Glutamatergic neuron (in vitro differentiated cells): ENCODE results near the gene APBA2. TPM values are rescaled to one million over a fixed set of nuclear protein-coding genes. Genes with fewer than 3 reads are reported as not detected.

Experiments used
- DNase-seq: peaks from one replicate; pipeline ENCODE4 v3.0.0; 2022
- H3K27ac Mint-ChIP-seq: one replicate; pipeline ENCODE4 v1.8.0; 2020; ENCODE audit warnings: mild to moderate bottlenecking, mixed read lengths, inconsistent platforms; ENCODE audit not compliant: unreplicated experiment
- H3K27me3 Mint-ChIP-seq: one replicate; pipeline ENCODE4 v1.8.0; 2020; ENCODE audit warnings: mild to moderate bottlenecking, moderate library complexity, mixed read lengths, inconsistent platforms; ENCODE audit not compliant: unreplicated experiment
- H3K36me3 Mint-ChIP-seq: one replicate; pipeline ENCODE4 v1.8.0; 2020; ENCODE audit warnings: mild to moderate bottlenecking, mixed read lengths, inconsistent platforms; ENCODE audit not compliant: unreplicated experiment
- H3K4me1 Mint-ChIP-seq: one replicate; pipeline ENCODE4 v1.8.0; 2020; ENCODE audit warnings: mild to moderate bottlenecking, low read depth, mixed read lengths, inconsistent platforms; ENCODE audit not compliant: unreplicated experiment
- H3K4me3 Mint-ChIP-seq: one replicate; pipeline ENCODE4 v1.8.0; 2020; ENCODE audit warnings: mild to moderate bottlenecking, mixed read lengths, inconsistent platforms; ENCODE audit not compliant: unreplicated experiment
- H3K9me3 Mint-ChIP-seq: one replicate; pipeline ENCODE4 v1.8.0; 2020; ENCODE audit warnings: mild to moderate bottlenecking, moderate library complexity, mixed read lengths, inconsistent platforms; ENCODE audit not compliant: unreplicated experiment
- CTCF ChIP-seq: fragments of 200-600 bp; sonication (generic); IDR thresholded peaks from one replicate; pipeline ENCODE4 v1.5.0; 2021; ENCODE audit not compliant: partially characterized antibody, unreplicated experiment
- total RNA-seq: library from RNA; stranded (reverse); fragmentation: NEBNext Ultra II Directional; extraction: Animal tissue kit (Norgen Biotek cat#: 25700); gene quantifications from one replicate; pipeline ENCODE4 v1.2.1, GENCODE V29; 2021; ENCODE audit not compliant: unreplicated experiment

The APBA2 gene
- total RNA-seq, 1 donor from 2014 or later: 166 TPM

- no peak for TF ChIP-seq CTCF
- Mint-ChIP-seq H3K36me3 (peaks cover 17% of the 10 kb centered on the region), H3K27ac (peak overlapping the region; percentile 16), H3K4me3 (peak overlapping the region; percentile 57), H3K4me1 (peaks cover 70% of the 10 kb centered on the region), H3K9me3 (peaks cover 20% of the 10 kb centered on the region), H3K27me3 (peaks cover 13% of the 10 kb centered on the region)
- no peak for DNase-seq
Observed at GRCh38 chr15:28994142-28994830, 108.5 kb downstream of the APBA2 start.

- DNase-seq: no peak
- peaks cover 17% of the 10 kb centered on the region for H3K9me3 Mint-ChIP-seq
- H3K4me1 Mint-ChIP-seq: peaks cover 63% of the 10 kb centered on the region
- no peak for TF ChIP-seq CTCF
- peak overlapping the region; percentile 16 for H3K27ac Mint-ChIP-seq
- H3K36me3 Mint-ChIP-seq: peaks cover 17% of the 10 kb centered on the region
- H3K27me3 Mint-ChIP-seq: peaks cover 10% of the 10 kb centered on the region
- H3K4me3 Mint-ChIP-seq: no peak overlapping the region
Observed at GRCh38 chr15:28994831-28995596, 109.2 kb downstream of the APBA2 start.

DNA sequence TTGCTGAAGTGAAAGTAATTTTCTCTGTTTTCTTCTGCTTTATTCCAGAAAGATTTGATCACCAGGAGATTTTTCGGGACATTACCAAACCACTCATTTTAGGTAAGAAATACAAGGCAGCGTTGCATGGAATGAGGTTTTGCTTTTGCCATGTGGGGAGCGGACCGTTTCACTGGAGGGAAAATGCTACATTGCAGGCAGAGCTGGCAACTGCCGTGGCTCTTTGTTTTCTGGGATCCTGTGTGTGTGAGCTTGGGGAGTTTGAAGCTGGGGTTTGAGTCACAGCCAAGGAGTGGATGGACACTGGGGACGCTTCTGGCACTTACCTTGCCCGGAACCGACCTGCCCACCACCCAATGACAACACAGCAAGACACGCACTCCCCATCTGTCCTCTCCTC, 109.9 kb downstream of the APBA2 start:
- Mint-ChIP-seq H3K27ac (no peak overlapping the region), H3K4me1 (peaks cover 59% of the 10 kb centered on the region)
- no peak for TF ChIP-seq CTCF

DNA sequence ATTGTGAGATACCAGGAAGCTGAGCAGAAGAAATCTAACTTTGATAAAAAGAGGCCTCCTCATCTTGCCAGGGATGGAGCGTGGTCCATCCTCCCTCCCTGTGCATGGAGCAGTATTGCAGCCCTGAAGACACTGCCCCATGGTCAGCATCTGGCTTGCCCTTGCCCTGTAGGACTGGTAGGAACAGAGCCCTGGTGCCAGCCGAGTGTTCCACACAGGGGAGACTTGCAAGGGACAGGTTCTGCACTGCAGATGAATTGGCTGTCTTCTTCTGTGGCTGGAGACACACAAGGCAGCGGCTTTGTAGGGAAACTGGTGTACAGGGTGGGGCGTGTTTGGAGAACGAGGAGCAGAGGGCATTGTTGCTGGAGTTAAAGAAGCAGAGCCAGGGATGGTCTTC, 110.5 kb downstream of the APBA2 start:
- peaks cover 17% of the 10 kb centered on the region for H3K36me3 Mint-ChIP-seq
- TF ChIP-seq CTCF: no peak
- no peak overlapping the region for H3K4me3 Mint-ChIP-seq
- H3K27ac Mint-ChIP-seq: no peak overlapping the region
- no peak for DNase-seq
- peaks cover 10% of the 10 kb centered on the region for H3K27me3 Mint-ChIP-seq
- peaks cover 17% of the 10 kb centered on the region for H3K9me3 Mint-ChIP-seq
- peaks cover 54% of the 10 kb centered on the region for H3K4me1 Mint-ChIP-seq

More for the DNA sequence above, 109.9 kb downstream of the APBA2 start:
- Mint-ChIP-seq H3K36me3 (peaks cover 17% of the 10 kb centered on the region), H3K27me3 (peaks cover 10% of the 10 kb centered on the region), H3K9me3 (peaks cover 17% of the 10 kb centered on the region), H3K4me3 (no peak overlapping the region)
- DNase-seq: no peak

DNA sequence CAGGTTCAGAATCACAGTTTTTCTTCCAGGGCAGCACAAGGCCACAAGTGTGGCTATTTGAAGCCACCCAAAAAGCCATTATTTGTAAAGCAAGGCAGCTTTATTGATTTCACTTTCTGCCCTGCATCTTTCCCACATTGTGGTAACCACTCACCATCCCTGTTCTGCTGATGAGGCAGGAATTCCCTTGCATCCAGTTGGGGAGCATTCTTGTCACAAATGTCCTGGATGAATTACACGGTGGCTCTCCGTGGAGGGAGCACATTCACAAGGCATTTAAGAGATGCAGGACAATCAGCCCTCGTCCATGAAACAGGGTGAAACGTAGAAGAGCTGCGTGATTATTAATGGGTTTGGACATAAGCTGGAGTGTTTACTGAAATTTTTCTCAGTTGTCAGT, 111.2 kb downstream of the APBA2 start:
- Mint-ChIP-seq H3K9me3 (peaks cover 15% of the 10 kb centered on the region), H3K4me3 (no peak overlapping the region), H3K36me3 (peaks cover 17% of the 10 kb centered on the region), H3K27ac (peak overlapping the region; percentile 23), H3K4me1 (peaks cover 50% of the 10 kb centered on the region), H3K27me3 (peaks cover 7% of the 10 kb centered on the region)
- no peak for DNase-seq
- no peak for TF ChIP-seq CTCF
